ENCODE results near the gene VWA5B1.

The VWA5B1 gene

GRCh38 chr1:20322825-20323612 is 32.3 kb downstream of the VWA5B1 start:
- DNase-seq = no peak

- no peak for DNase-seq
Observed at GRCh38 chr1:20323613-20323920, 32.9 kb downstream of the VWA5B1 start.

GRCh38 chr1:20324704-20325406 is 34.2 kb downstream of the VWA5B1 start:
- no peak for DNase-seq

- no peak for DNase-seq
Observed at GRCh38 chr1:20325407-20325843, 34.8 kb downstream of the VWA5B1 start.

- DNase-seq = no peak
Observed at GRCh38 chr1:20325844-20326420, 35.3 kb downstream of the VWA5B1 start.

- no peak for DNase-seq
Observed at GRCh38 chr1:20327467-20327866, 36.8 kb downstream of the VWA5B1 start.

GRCh38 chr1:20328201-20328600 is 37.5 kb downstream of the VWA5B1 start:
- DNase-seq = no peak

- no peak for DNase-seq
Observed at GRCh38 chr1:20329793-20330542, 39.3 kb downstream of the VWA5B1 start.

- DNase-seq = no peak
Observed at GRCh38 chr1:20334103-20334502, 43.4 kb downstream of the VWA5B1 start.

GRCh38 chr1:20336105-20336605 is 45.5 kb downstream of the VWA5B1 start:
- DNase-seq = no peak

- DNase-seq = no peak
Observed at GRCh38 chr1:20337581-20337980, 46.9 kb downstream of the VWA5B1 start.

- DNase-seq = no peak
Observed at GRCh38 chr1:20339811-20340457, 49.3 kb downstream of the VWA5B1 start.

GRCh38 chr1:20342294-20343148 is 51.8 kb downstream of the VWA5B1 start:
- DNase-seq = no peak

GRCh38 chr1:20343149-20343937 is 52.7 kb downstream of the VWA5B1 start:
- no peak for DNase-seq

- no peak for DNase-seq
Observed at GRCh38 chr1:20343938-20344302, 53.2 kb downstream of the VWA5B1 start.

- no peak for DNase-seq
Observed at GRCh38 chr1:20344738-20345137, 54.1 kb downstream of the VWA5B1 start.

- no peak for DNase-seq
Observed at GRCh38 chr1:20345419-20345818, 54.7 kb downstream of the VWA5B1 start.

GRCh38 chr1:20346433-20346832 is 55.8 kb downstream of the VWA5B1 start:
- DNase-seq = no peak

- no peak for DNase-seq
Observed at GRCh38 chr1:20347699-20348098, 57.0 kb downstream of the VWA5B1 start.

GRCh38 chr1:20348326-20348915 is 57.7 kb downstream of the VWA5B1 start:
- DNase-seq = no peak

GRCh38 chr1:20349561-20349960 is 58.9 kb downstream of the VWA5B1 start:
- no peak for DNase-seq

Data from NCI-H187 treated with DMSO at 0.1 percent for 48 hours (cell line).